ENCODE measurements around the gene SCGB1D1. TPM values are rescaled to one million over a fixed set of nuclear protein-coding genes. Genes with fewer than 3 reads are reported as not detected.

The SCGB1D1 gene, protein sequence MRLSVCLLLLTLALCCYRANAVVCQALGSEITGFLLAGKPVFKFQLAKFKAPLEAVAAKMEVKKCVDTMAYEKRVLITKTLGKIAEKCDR
- total RNA-seq = not detected in 2 replicates

DNA sequence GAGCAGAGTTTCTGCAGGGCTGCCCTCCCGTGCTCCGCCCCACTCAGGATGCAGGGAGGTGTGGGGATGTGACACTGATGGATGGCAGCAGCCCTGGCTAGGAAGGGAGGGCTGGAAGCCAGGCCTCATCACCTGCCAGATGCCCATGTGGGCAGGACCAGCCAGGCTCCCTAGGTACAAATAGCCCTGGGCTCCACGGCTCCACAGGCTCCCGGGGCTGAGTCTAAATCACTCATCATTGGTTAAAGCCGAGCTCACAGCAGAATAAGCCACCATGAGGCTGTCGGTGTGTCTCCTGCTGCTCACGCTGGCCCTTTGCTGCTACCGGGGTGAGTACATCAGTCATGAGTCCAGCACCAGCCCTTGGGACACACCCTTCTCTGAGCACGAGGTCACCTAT, at the start of gene SCGB1D1:
SCGB1D1 (plus strand) TSS at position 206 of the 400 bp plus-strand sequence; CDS start at position 275, 69 bp downstream.

DNA sequence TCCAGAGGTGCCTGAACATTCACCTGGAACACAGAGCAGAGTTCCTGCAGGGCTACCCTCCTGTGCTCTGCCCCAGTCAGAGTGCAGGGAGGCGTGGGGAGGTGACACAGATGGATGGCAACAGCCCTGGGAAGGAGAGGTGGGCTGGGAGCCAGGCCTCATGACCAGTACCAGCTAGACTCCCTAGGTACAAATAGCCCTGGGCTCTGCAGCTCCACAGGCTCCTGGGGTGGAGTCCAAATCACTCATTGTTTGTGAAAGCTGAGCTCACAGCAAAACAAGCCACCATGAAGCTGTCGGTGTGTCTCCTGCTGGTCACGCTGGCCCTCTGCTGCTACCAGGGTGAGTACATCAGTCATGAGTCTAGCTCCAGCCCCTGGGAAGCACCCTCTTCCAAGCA, 52.0 kb downstream of the SCGB1D1 start, which contains the start of gene SCGB1D2:
SCGB1D2 (plus strand) TSS at position 219 of the 400 bp plus-strand sequence; CDS start at position 288, 69 bp downstream.

Other genes with a start within 250 kb of the SCGB1D1 start
- 1.7 and 2.2 TPM in 2 replicates for gene BEST1, start 239.9 kb upstream of the SCGB1D1 start, total RNA-seq
- 569 and 797 TPM in 2 replicates for gene FTH1, start 222.6 kb upstream of the SCGB1D1 start, total RNA-seq
- gene INCENP, start 66.2 kb upstream of the SCGB1D1 start, total RNA-seq = 53.6 and 60.4 TPM in 2 replicates
- gene SCGB2A1, start 18.5 kb downstream of the SCGB1D1 start, total RNA-seq = not detected in 2 replicates
- gene SCGB1D2, start 52.0 kb downstream of the SCGB1D1 start, total RNA-seq = not detected in 2 replicates
- gene SCGB2A2, start 79.9 kb downstream of the SCGB1D1 start, total RNA-seq = not detected in 2 replicates
- gene SCGB1D4, start 108.9 kb downstream of the SCGB1D1 start, total RNA-seq = not detected in 2 replicates
- gene ASRGL1, start 147.2 kb downstream of the SCGB1D1 start, total RNA-seq = 1.8 and 3.1 TPM in 2 replicates
- gene SCGB1A1, start 228.8 kb downstream of the SCGB1D1 start, total RNA-seq = not detected in 2 replicates

Measured in bronchus fibroblast of lung (primary cell).